IMR-90 (cell line): Measurements from ENCODE around the gene SGSH. TPM values are rescaled to one million over a fixed set of nuclear protein-coding genes. Genes with fewer than 3 reads are reported as not detected.

Experiments used
- polyA plus RNA-seq, 3 experiments: library from polyadenylated mRNA; depleted of rRNA; stranded (reverse); fragments of >200 nt; gene quantifications; 2 replicates each; pipeline ENCODE4 v1.2.3, GENCODE V29; 2012; ENCODE audit warnings: low replicate concordance in 1 of 3
- total RNA-seq: library from RNA; depleted of rRNA; stranded (reverse); fragments of >200 nt; gene quantifications from 2 replicates; pipeline ENCODE4 v1.2.3, GENCODE V29; 2012; rRNA removed

The SGSH gene
- total and polyA plus RNA-seq, 2 of the 4 experiments (the other 2 are of a cell fraction): 3.0 to 41.5 TPM

Other genes starting within 250 kb of the SGSH start
- gene TBC1D16, start 184.5 kb downstream of the SGSH start, total RNA-seq: 14.4 and 16.7 TPM in 2 replicates
- 9.2 and 10.1 TPM in 2 replicates for gene TBC1D16, start 184.5 kb downstream of the SGSH start, polyA plus RNA-seq (2012; rRNA removed)
- 0.90 and 1.9 TPM in 2 replicates for gene CCDC40, start 183.7 kb downstream of the SGSH start, total RNA-seq
- 3.8 and 4.7 TPM in 2 replicates for gene CCDC40, start 183.7 kb downstream of the SGSH start, polyA plus RNA-seq (2012; rRNA removed)
- 2.2 and 3.3 TPM in 2 replicates for gene GAA, start 118.8 kb downstream of the SGSH start, total RNA-seq
- 14.0 and 14.8 TPM in 2 replicates for gene GAA, start 118.8 kb downstream of the SGSH start, polyA plus RNA-seq (2012; rRNA removed)
- gene EIF4A3, start 73.2 kb downstream of the SGSH start, total RNA-seq: 97.1 and 110 TPM in 2 replicates
- gene EIF4A3, start 73.2 kb downstream of the SGSH start, polyA plus RNA-seq (2012; rRNA removed): 82.4 and 85.3 TPM in 2 replicates
- not detected in 2 replicates for gene CARD14, start 50.3 kb downstream of the SGSH start, total RNA-seq
- gene CARD14, start 50.3 kb downstream of the SGSH start, polyA plus RNA-seq (2012; rRNA removed): not detected in 2 replicates
- 2.2 and 3.2 TPM in 2 replicates for gene SLC26A11, start 94 bp upstream of the SGSH start, total RNA-seq
- 15.6 and 17.2 TPM in 2 replicates for gene SLC26A11, start 94 bp upstream of the SGSH start, polyA plus RNA-seq (2012; rRNA removed)
- 36.0 and 37.5 TPM in 2 replicates for gene RNF213, start 40.5 kb upstream of the SGSH start, total RNA-seq
- gene RNF213, start 40.5 kb upstream of the SGSH start, polyA plus RNA-seq (2012; rRNA removed): 20.8 and 23.4 TPM in 2 replicates
- gene ENDOV, start 194.8 kb upstream of the SGSH start, total RNA-seq: 9.4 and 15.1 TPM in 2 replicates
- gene ENDOV, start 194.8 kb upstream of the SGSH start, polyA plus RNA-seq (2012; rRNA removed): 30.3 and 33.4 TPM in 2 replicates